ENCODE data around the gene ZNG1C.
"Not testable (repeated sequence)": the region's sequence is repeated elsewhere in the genome, so short reads cannot be mapped to it uniquely, and the experiment has no call there.

ZNG1C gene

GRCh38 chr9:68241683-68242082, at the start of gene ZNG1C:
ZNG1C (plus strand) TSS chr9:68241983; CDS start chr9:68242032, 49 bp downstream.
- DNase-seq (ENCODE audit: low read depth in 2 of 2), result not testable (repeated sequence)

- DNase-seq (ENCODE audit: low read depth in 2 of 2), result not testable (repeated sequence)
Observed at GRCh38 chr9:68242437-68242836, 654 bp downstream of the ZNG1C start.

DNA sequence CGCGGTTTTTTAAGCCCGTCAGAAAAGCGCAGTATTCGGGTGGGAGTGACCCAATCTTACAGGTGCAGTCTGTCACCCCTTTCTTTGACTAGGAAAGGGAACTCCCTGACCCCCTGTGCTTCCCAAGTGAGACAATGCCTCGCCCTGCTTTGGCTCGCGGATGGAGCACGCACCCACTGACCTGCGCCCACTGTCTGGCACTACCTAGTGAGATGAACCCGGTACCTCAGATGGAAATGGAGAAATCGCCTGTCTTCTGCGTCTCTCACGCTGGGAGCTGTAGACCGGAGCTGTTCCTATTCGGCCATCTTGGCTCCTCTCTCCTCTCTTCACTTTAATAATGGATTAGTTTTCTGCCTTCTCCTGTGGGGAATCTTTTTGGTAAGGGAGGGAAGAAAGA, 39.3 kb downstream of the ZNG1C start:
- not testable (repeated sequence) for DNase-seq (ENCODE audit: low read depth in 2 of 2)

DNA sequence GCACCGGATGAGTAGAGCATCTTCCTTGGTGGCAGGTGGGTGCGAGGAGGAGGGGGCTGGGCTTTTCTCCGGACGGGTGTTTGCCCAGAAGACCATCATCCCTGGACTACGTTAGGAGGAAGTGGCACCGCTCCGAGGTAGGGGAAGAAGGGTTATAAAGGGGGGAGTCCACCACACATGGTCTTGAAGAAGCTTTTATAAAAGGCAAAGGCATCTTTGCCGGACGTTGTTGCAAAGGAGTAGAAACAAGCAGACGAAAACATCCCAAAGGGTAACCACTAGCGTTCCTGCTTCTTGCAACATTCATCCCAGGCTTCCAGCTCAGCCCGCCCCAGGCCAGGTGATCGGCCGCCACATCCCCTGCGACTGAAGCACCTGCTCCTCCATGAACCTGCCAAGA, 60.8 kb downstream of the ZNG1C start, which contains the start of gene FOXD4L3:
FOXD4L3 (plus strand) TSS at position 301 of the 400 bp plus-strand sequence; CDS start at position 386, 85 bp downstream.
- not testable (repeated sequence) for DNase-seq (ENCODE audit: low read depth in 2 of 2)

DNA sequence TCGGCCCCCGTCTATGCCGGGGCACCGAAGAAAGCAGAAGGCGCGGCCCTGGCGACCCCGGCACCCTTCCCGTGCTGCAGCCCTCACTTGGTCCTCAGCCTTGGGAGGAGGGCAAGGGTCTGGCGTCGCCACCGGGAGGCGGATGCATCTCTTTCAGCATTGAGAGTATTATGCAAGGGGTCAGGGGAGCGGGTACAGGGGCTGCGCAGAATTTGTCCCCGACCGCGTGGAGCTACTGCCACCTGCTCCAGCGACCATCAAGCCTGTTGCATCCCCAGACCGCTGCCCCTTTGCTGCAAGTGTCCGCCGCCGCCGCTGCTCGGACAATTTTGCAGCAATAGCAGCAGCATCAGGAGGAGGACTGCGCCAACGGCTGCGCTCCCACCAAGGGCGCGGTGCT, 62.0 kb downstream of the ZNG1C start:
- DNase-seq (ENCODE audit: low read depth in 2 of 2), result not testable (repeated sequence)

GRCh38 chr9:68304212-68304611, 62.4 kb downstream of the ZNG1C start:
- not testable (repeated sequence) for DNase-seq (ENCODE audit: low read depth in 2 of 2)

DNA sequence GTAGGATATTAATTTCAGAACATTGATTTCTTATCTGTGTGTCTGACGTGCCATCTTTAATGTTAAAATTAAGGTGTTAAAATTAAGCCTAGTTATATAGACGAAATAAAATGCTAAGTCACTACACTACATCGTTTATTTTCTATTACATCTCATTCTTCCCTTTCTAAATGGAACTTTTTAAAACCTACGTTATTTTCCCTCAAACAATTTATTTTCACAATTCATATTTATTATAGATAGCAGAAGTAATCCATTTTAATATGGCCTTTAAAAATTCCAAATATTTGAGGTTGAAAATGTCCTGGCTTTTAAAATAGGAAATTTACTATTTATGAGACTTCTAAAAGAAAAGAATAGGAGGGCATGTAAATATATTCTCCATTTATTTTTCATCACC, 63.0 kb downstream of the ZNG1C start:
- DNase-seq (ENCODE audit: low read depth in 2 of 2), result not testable (repeated sequence)

DNA sequence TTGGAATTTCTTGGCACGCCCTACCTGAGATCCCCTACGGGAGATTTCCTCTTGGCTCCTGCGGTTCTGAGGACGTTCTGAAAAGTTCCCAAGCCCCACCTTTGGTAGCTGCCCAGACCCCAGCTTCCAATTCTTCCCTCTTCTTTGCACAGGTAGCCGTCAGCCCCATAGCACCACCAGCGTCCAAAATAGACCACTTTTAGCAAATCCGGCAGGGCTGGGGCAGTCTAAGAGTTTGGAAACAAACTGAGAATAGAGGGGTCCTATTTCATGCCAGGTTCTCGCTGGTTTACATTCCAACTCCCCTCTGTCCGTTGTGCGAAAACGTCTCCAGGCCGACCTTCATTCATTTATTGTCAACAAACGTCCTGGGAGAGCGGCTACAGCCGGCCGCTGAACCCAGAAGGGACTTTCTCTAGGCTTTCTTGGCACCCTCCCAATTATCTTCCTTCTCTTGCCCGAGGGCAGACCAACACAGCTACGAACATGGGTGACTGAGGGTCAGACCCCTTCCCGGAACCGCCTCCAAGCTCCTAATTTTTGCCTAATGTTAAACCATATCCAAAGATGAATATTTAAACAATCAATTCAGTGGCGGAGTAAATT, 64.0 kb downstream of the ZNG1C start:
- DNase-seq (ENCODE audit: low read depth in 2 of 2), result not testable (repeated sequence)

GRCh38 chr9:68306391-68306964, 64.7 kb downstream of the ZNG1C start:
- not testable (repeated sequence) for DNase-seq (ENCODE audit: low read depth in 2 of 2)

DNA sequence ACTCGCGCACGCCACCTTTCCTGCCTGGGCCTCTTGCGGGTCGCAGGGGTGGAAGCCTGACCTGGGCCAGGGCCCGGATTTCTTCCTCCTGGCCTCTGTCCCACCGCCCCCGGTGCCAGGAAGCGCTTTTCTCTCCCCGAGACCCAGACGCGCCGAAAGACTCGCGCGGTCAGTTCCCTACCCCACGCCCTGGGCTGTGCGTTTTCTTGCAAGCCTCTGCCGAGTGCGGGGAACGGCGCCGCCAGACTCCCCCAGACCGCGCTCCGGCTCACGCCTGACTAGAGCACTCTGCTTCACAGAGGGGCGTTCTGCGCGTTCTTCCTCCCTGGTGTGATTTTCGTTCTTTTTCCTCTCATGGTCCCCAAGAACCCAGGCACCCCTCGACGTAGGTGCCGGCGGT, 65.3 kb downstream of the ZNG1C start:
- DNase-seq (ENCODE audit: low read depth in 2 of 2), result not testable (repeated sequence)

GRCh38 chr9:68307654-68308053, 65.9 kb downstream of the ZNG1C start:
- not testable (repeated sequence) for DNase-seq (ENCODE audit: low read depth in 2 of 2)

DNA sequence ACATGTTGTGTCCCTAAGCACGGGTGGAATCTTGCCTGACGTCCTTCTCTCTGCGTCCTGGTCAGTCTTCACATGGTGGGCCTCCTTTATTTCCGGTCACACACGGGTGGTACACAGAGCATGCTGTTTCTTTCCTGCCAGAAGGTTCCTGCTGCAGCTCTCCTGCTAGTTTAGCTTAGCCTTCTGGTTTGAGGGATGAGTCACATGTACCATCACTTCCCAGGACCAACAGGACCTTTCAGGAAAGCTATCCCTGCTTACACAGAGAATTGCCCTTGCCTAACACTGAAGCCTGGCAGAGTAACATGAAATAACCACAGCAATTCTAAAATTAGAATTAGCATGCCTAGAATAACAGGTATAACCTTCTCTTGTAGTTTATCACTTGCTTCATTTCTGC, 69.4 kb downstream of the ZNG1C start:
- DNase-seq (ENCODE audit: low read depth in 2 of 2), result not testable (repeated sequence)

DNA sequence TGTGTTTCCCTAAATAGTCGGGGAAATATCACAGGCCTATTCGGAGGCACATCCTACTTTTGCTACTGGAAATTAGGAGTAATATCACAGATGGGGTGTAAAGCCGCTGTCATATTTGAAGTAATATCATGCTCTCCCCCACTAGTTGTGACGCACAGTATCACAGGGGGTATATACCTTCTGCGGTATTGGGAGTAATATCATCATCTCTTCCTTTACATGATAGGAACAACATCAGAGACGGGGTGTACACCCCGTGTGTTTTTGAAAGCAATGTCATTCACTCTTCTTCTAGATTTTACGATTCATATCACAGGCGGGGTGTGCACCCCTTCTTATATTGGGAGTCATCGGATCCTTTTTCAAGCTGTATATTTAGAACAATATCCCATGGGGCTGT, 76.4 kb downstream of the ZNG1C start:
- not testable (repeated sequence) for DNase-seq (ENCODE audit: low read depth in 2 of 2)

DNA sequence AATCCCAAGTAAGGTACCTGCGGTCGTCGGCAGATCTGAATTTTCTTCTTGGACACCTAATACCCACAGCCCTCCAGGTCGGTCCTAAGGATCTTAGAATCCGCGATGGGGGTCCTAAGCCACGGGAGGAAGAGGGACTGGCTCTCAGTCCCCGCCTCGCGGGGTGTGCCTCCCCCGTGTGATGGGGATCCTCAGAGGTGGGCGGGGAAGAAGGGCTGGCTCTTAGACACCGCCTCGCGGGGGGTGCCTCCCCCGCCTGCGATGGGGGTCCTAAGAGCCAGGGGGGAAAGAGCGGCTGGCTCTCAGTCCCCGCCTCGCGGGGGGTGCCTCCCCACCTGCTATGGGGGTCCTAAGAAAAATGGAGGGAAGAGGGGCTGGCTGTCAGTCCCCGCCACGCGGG, 82.0 kb downstream of the ZNG1C start:
- DNase-seq (ENCODE audit: low read depth in 2 of 2), result not testable (repeated sequence)

DNA sequence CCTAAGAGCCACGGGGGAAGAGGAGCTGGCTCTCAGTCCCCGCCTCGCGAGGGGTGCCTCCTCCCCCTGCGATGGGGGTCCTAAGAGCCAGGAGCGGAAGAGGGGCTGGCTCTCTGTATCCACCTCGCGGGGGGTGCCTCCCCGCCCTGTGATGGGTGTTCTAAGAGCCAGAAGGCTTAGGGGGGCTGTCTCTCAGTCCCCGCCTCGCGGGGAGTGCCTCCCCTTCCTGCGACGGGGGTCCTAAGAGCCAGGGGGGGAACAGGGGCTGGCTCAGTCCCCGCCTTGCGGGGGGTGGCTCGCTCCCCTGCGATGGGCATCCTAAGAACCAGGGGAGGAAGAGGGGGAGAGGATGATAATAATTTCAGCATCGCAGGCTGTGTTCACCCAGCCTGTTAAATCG, 82.7 kb downstream of the ZNG1C start:
- DNase-seq (ENCODE audit: low read depth in 2 of 2), result not testable (repeated sequence)

DNA sequence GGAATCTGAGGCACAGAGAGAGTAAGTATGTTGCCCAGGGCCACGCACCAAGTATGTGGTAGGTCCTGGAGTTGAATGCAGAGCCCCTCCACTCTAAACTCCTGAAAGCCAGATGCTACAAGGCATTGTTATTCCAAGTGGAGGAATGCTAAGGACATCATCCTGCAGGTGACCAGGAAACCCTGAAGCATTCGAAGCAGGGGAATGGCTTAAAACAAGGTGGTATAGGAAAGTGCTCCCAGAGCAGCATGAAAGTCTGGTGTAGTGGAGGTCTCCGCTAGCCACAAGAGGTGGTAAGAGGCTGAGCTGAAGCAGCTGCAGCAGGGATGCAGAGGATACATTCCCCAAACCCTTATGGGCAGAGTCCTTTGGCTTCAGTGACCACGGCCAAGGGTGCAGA, 87.3 kb downstream of the ZNG1C start:
- not testable (repeated sequence) for DNase-seq (ENCODE audit: low read depth in 2 of 2)

- DNase-seq (ENCODE audit: low read depth in 2 of 2), result not testable (repeated sequence)
Observed at GRCh38 chr9:68330531-68331173, 88.9 kb downstream of the ZNG1C start.

GRCh38 chr9:68332122-68332521, 90.3 kb downstream of the ZNG1C start:
- DNase-seq (ENCODE audit: low read depth in 2 of 2), result not testable (repeated sequence)

DNA sequence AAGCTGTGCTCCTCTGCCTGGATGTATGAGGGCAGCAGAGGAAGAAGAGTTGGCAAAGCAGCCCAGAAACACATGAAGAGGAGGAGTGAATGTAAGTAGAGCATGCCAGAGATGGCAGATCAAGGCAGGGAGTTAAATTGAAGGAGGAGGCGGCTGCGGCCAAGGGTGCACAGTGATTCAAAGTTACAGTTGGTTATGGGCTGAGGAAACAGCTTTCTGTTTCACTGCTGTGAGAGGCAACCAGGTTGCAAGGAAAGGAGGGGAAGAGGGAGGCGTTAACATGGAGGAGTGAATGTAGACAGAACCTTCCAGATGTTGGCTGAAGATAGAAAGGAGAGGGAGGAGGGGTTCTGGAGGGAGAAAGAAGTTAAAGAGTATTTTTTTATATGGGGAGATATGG, 94.2 kb downstream of the ZNG1C start:
- DNase-seq (ENCODE audit: low read depth in 2 of 2), result not testable (repeated sequence)

- not testable (repeated sequence) for DNase-seq (ENCODE audit: low read depth in 2 of 2)
Observed at GRCh38 chr9:68336639-68337339, 95.0 kb downstream of the ZNG1C start.

- DNase-seq (ENCODE audit: low read depth in 2 of 2), result not testable (repeated sequence)
Observed at GRCh38 chr9:68338000-68338399, 96.2 kb downstream of the ZNG1C start.
